Measurements from ENCODE around the gene OR8G5. TPM values are rescaled to one million over a fixed set of nuclear protein-coding genes. Genes with fewer than 3 reads are reported as not detected.

The OR8G5 gene
- total RNA-seq, result not detected

- Histone ChIP-seq H3K9me3 (no peaks in the 10 kb centered on the region), H3K36me3 (no peaks in the 10 kb centered on the region), H3K4me3 (no peak within 1 kb of the TSS), H3K4me1 (no peaks in the 10 kb centered on the region), H3K27ac (no peak within 1 kb of the TSS), H3K27me3 (no peaks in the 10 kb centered on the region)
- TF ChIP-seq POLR2AphosphoS5 (IDR thresholded peaks at IDR 0.05; ENCODE audit: insufficient read depth in 1 of 2, low read depth in 1 of 2), result no peak
- TF ChIP-seq POLR2A (IDR thresholded peaks at IDR 0.05), result no peak
- no peak for DNase-seq (ENCODE audit: extremely low spot score in 2 of 2)
- intact Hi-C loops (cut with DNase I), result no loop called here
Observed at GRCh38 chr11:124256076-124256475, at the start of gene OR8G5. Gene OR8G5, plus strand, starts transcription at chr11:124256376. Its CDS starts 8,556 bp downstream, at chr11:124264932.

GRCh38 chr11:124207102-124207792, 48.9 kb upstream of the OR8G5 start:
- intact Hi-C loops (cut with DNase I), result no loop called here
- H3K36me3 ChIP-seq, result no peaks in the 10 kb centered on the region
- no peak overlapping the region for H3K4me3 ChIP-seq
- no peaks in the 10 kb centered on the region for H3K4me1 ChIP-seq
- H3K9me3 ChIP-seq, result no peaks in the 10 kb centered on the region
- no peaks in the 10 kb centered on the region for H3K27me3 ChIP-seq
- no peak overlapping the region for H3K27ac ChIP-seq
- no peak for DNase-seq (ENCODE audit: extremely low spot score in 2 of 2)
- TF ChIP-seq CTCF (IDR thresholded peaks at IDR 0.05), result no peak

- Histone ChIP-seq H3K36me3 (no peaks in the 10 kb centered on the region), H3K27me3 (no peaks in the 10 kb centered on the region), H3K9me3 (no peaks in the 10 kb centered on the region), H3K4me1 (no peaks in the 10 kb centered on the region), H3K4me3 (no peak overlapping the region), H3K27ac (no peak overlapping the region)
- no peak for DNase-seq (ENCODE audit: extremely low spot score in 2 of 2)
- TF ChIP-seq POLR2A (IDR thresholded peaks at IDR 0.05) (no peak), CTCF (IDR thresholded peaks at IDR 0.05) (no peak), POLR2AphosphoS5 (IDR thresholded peaks at IDR 0.05; ENCODE audit: insufficient read depth in 1 of 2, low read depth in 1 of 2) (no peak)
- intact Hi-C loops (cut with DNase I), result no loop called here
Observed at GRCh38 chr11:124209824-124210357, 46.3 kb upstream of the OR8G5 start.

- no peaks in the 10 kb centered on the region for H3K27me3 ChIP-seq
- H3K27ac ChIP-seq, result no peak overlapping the region
- H3K4me3 ChIP-seq, result no peak overlapping the region
- no peaks in the 10 kb centered on the region for H3K4me1 ChIP-seq
- DNase-seq (ENCODE audit: extremely low spot score in 2 of 2), result no peak
- TF ChIP-seq CTCF (IDR thresholded peaks at IDR 0.05) (no peak), POLR2AphosphoS5 (IDR thresholded peaks at IDR 0.05; ENCODE audit: insufficient read depth in 1 of 2, low read depth in 1 of 2) (no peak), POLR2A (IDR thresholded peaks at IDR 0.05) (no peak)
- no peaks in the 10 kb centered on the region for H3K9me3 ChIP-seq
- intact Hi-C loops (cut with DNase I), result no loop called here
- H3K36me3 ChIP-seq, result no peaks in the 10 kb centered on the region
Observed at GRCh38 chr11:124210421-124210820, 45.8 kb upstream of the OR8G5 start.

- no peak overlapping the region for H3K4me3 ChIP-seq
- H3K36me3 ChIP-seq, result no peaks in the 10 kb centered on the region
- H3K9me3 ChIP-seq, result no peaks in the 10 kb centered on the region
- TF ChIP-seq POLR2AphosphoS5 (IDR thresholded peaks at IDR 0.05; ENCODE audit: insufficient read depth in 1 of 2, low read depth in 1 of 2), result no peak
- TF ChIP-seq POLR2A (IDR thresholded peaks at IDR 0.05), result no peak
- TF ChIP-seq CTCF (IDR thresholded peaks at IDR 0.05), result no peak
- no peak for DNase-seq (ENCODE audit: extremely low spot score in 2 of 2)
- H3K27ac ChIP-seq, result no peak overlapping the region
- intact Hi-C loops (cut with DNase I), result no loop called here
- H3K4me1 ChIP-seq, result no peaks in the 10 kb centered on the region
- no peaks in the 10 kb centered on the region for H3K27me3 ChIP-seq
Observed at GRCh38 chr11:124211321-124211720, 44.9 kb upstream of the OR8G5 start.
